H9 (cell line): ENCODE measurements around the gene YPEL5. TPM values are rescaled to one million over a fixed set of nuclear protein-coding genes. Genes with fewer than 3 reads are reported as not detected.

Experiments
- DNase-seq: peaks from one replicate; pipeline ENCODE4 v3.0.0-alpha.2; 2017
- H2AFZ ChIP-seq: one replicate; pipeline ENCODE4 v1.6.1; 2013; ENCODE audit warnings: mild to moderate bottlenecking, low read length, control low read depth, moderate library complexity
- H2AK5ac ChIP-seq: 2 replicates; pipeline ENCODE4 v1.6.1; 2013; ENCODE audit warnings: low read length, control low read depth, mixed read lengths; ENCODE audit not compliant: insufficient read length
- H2BK120ac ChIP-seq: one replicate; pipeline ENCODE4 v1.6.1; 2013; ENCODE audit warnings: low read depth, mild to moderate bottlenecking, low read length, control low read depth, inconsistent platforms; ENCODE audit not compliant: poor library complexity, severe bottlenecking
- H2BK12ac ChIP-seq: 2 replicates; pipeline ENCODE4 v1.6.1; 2013; ENCODE audit warnings: low read length, control low read depth, mixed read lengths, low read depth; ENCODE audit not compliant: insufficient read length
- H2BK15ac ChIP-seq: 2 replicates; pipeline ENCODE4 v1.6.1; 2013; ENCODE audit warnings: low read depth, low read length, control low read depth
- H2BK20ac ChIP-seq: one replicate; pipeline ENCODE4 v1.6.1; 2013; ENCODE audit warnings: low read depth, mild to moderate bottlenecking, low read length, control low read depth, inconsistent platforms; ENCODE audit not compliant: poor library complexity, severe bottlenecking
- H2BK5ac ChIP-seq: 2 replicates; pipeline ENCODE4 v1.6.1; 2013; ENCODE audit warnings: low read length, control low read depth, mixed read lengths; ENCODE audit not compliant: insufficient read length
- H3K14ac ChIP-seq: 2 replicates; pipeline ENCODE4 v1.6.1; 2013; ENCODE audit warnings: low read length, control low read depth; ENCODE audit not compliant: insufficient read depth
- H3K18ac ChIP-seq: 2 replicates; pipeline ENCODE4 v1.6.1; 2013; ENCODE audit warnings: low read depth, mild to moderate bottlenecking, mixed read lengths, low read length, control low read depth; ENCODE audit not compliant: insufficient read length
- H3K23ac ChIP-seq: 2 replicates; pipeline ENCODE4 v1.6.1; 2013; ENCODE audit warnings: low read length, control low read depth, mixed read lengths, low read depth; ENCODE audit not compliant: insufficient read length
- H3K23me2 ChIP-seq: 2 replicates; pipeline ENCODE4 v1.6.1; 2013; ENCODE audit warnings: low read depth, mild to moderate bottlenecking, mixed read lengths, low read length, control low read depth; ENCODE audit not compliant: insufficient read length, poor library complexity, severe bottlenecking
- H3K27ac ChIP-seq: 2 replicates; pipeline ENCODE4 v1.5.1; 2013; ENCODE audit warnings: low read length, control low read depth, mixed read lengths, low read depth; ENCODE audit not compliant: insufficient read length
- H3K27me3 ChIP-seq: 2 replicates; pipeline ENCODE4 v1.6.1; 2013; ENCODE audit warnings: low read length, control low read depth, inconsistent platforms; ENCODE audit not compliant: insufficient read depth
- H3K4ac ChIP-seq: 2 replicates; pipeline ENCODE4 v1.6.1; 2013; ENCODE audit warnings: low read depth, mild to moderate bottlenecking, control low read depth, inconsistent platforms, low read length, moderate library complexity
- H3K4me1 ChIP-seq: 2 replicates; pipeline ENCODE4 v1.6.1; 2013; ENCODE audit warnings: low read length, control low read depth, inconsistent platforms; ENCODE audit not compliant: insufficient read depth
- H3K4me2 ChIP-seq: 2 replicates; pipeline ENCODE4 v1.6.1; 2013; ENCODE audit warnings: low read length, control low read depth, mixed read lengths; ENCODE audit not compliant: insufficient read length, insufficient read depth
- H3K56ac ChIP-seq: 2 replicates; pipeline ENCODE4 v1.6.1; 2013; ENCODE audit warnings: low read depth, mild to moderate bottlenecking, mixed read lengths, low read length, control low read depth; ENCODE audit not compliant: insufficient read length
- H3K79me1 ChIP-seq: 2 replicates; pipeline ENCODE4 v1.6.1; 2013; ENCODE audit warnings: low read depth, mild to moderate bottlenecking, moderate library complexity, low read length, control low read depth, inconsistent platforms; ENCODE audit not compliant: insufficient read depth, poor library complexity, severe bottlenecking
- H3K79me2 ChIP-seq: 2 replicates; pipeline ENCODE4 v1.6.1; 2013; ENCODE audit warnings: low read length, control low read depth, inconsistent platforms; ENCODE audit not compliant: insufficient read depth
- H3K9ac ChIP-seq: 2 replicates; pipeline ENCODE4 v1.6.1; 2013; ENCODE audit warnings: low read length, control low read depth, mixed read lengths; ENCODE audit not compliant: insufficient read length; ENCODE audit errors: extremely low read depth
- H3K9me3 ChIP-seq: one replicate; pipeline ENCODE4 v1.6.1; 2013; ENCODE audit warnings: low read depth, low read length, inconsistent platforms; ENCODE audit not compliant: control insufficient read depth
- H3T11ph ChIP-seq: one replicate; pipeline ENCODE4 v1.6.1; 2013; ENCODE audit warnings: mild to moderate bottlenecking, low read length, control low read depth, inconsistent platforms
- H4K20me1 ChIP-seq: one replicate; pipeline ENCODE4 v1.6.1; 2013; ENCODE audit not compliant: control insufficient read depth, insufficient read length, insufficient read depth
- H4K5ac ChIP-seq: 2 replicates; pipeline ENCODE4 v1.6.1; 2013; ENCODE audit warnings: low read depth, mild to moderate bottlenecking, mixed read lengths, low read length, control low read depth; ENCODE audit not compliant: insufficient read length
- H4K8ac ChIP-seq: replicated peaks from 2 replicates; pipeline ENCODE4 v1.6.1; 2013; ENCODE audit warnings: low read length, control low read depth, mixed read lengths, low read depth; ENCODE audit not compliant: insufficient read length
- H4K91ac ChIP-seq: 2 replicates; pipeline ENCODE4 v1.6.1; 2013; ENCODE audit warnings: low read depth, mild to moderate bottlenecking, moderate library complexity, mixed read lengths, low read length, control low read depth; ENCODE audit not compliant: insufficient read length
- H3K27ac Mint-ChIP-seq, 3 experiments: 2 replicates in 2 of 3; 3 replicates in 1 of 3; pipeline ENCODE4 v1.8.0; 2020 to 2021; ENCODE audit warnings: mixed read lengths in 3 of 3, mild to moderate bottlenecking in 1 of 3, moderate library complexity in 1 of 3
- H3K27me3 Mint-ChIP-seq: 2 replicates; pipeline ENCODE4 v1.8.0; 2021; ENCODE audit warnings: low read depth, mild to moderate bottlenecking, moderate library complexity, mixed read lengths
- H3K36me3 Mint-ChIP-seq, 3 experiments: 2 replicates in 2 of 3; 3 replicates in 1 of 3; pipeline ENCODE4 v1.8.0; 2020 to 2021; ENCODE audit warnings: low read depth in 3 of 3, mixed read lengths in 3 of 3; ENCODE audit not compliant: insufficient read depth in 1 of 3
- H3K4me1 Mint-ChIP-seq, 2 experiments: 2 replicates each; pipeline ENCODE4 v1.8.0; 2020; ENCODE audit warnings: mixed read lengths in 2 of 2
- H3K4me3 Mint-ChIP-seq, 2 experiments: 2 replicates in 1 of 2; 3 replicates in 1 of 2; pipeline ENCODE4 v1.8.0; 2020 to 2021; ENCODE audit warnings: mild to moderate bottlenecking in 2 of 2, mixed read lengths in 2 of 2, moderate library complexity in 1 of 2
- H3K9me3 Mint-ChIP-seq, 2 experiments: 2 replicates in 1 of 2; 3 replicates in 1 of 2; pipeline ENCODE4 v1.8.0; 2020; ENCODE audit warnings: mild to moderate bottlenecking in 2 of 2, mixed read lengths in 2 of 2, moderate library complexity in 1 of 2
- CTCF ChIP-seq: fragments of 200-600 bp; sonication (generic); conservative IDR thresholded peaks from 3 replicates; pipeline ENCODE4 v1.8.0; 2021; ENCODE audit warnings: antibody characterized with exemption, mild to moderate bottlenecking
- WGBS: extraction: QIAGEN DNeasy Blood & Tissue Kit; methylation state at CpG from one replicate; pipeline ENCODE4 v1.1.7; 2013; ENCODE audit warnings: missing lambda C conversion rate, low lambda C conversion rate, mixed read lengths; ENCODE audit not compliant: insufficient read length; ENCODE audit errors: extremely low coverage; 5-methylcytosine and 5-hydroxymethylcytosine counted together
- total RNA-seq: library from RNA; stranded (reverse); gene quantifications from 2 replicates; pipeline ENCODE4 v1.2.1, GENCODE V29; 2021

YPEL5 gene
- total RNA-seq, 1 experiment from 2014 or later: 28.5 TPM

- no peak overlapping the region for H3K9ac ChIP-seq
- no peaks in the 10 kb centered on the region for H3K27me3 ChIP-seq
- peaks cover 23 to 24% of the 10 kb centered on the region in 2 experiments for H3K4me1 Mint-ChIP-seq
- peak overlapping the region; percentile 69 for H3K18ac ChIP-seq
- no peak overlapping the region for H3K23ac ChIP-seq
- H3K9me3 ChIP-seq: no peaks in the 10 kb centered on the region
- no CpG with 5 or more reads among the region's 13 CpGs for WGBS
- peak overlapping the region in 2 of 3 experiments; percentile 30 to 69; a peak in 2 of 7 replicates for H3K27ac Mint-ChIP-seq
- DNase-seq: no peak
- peaks cover 5 to 6% of the 10 kb centered on the region in 2 experiments; a peak in 3 of 5 replicates for H3K9me3 Mint-ChIP-seq
- H2BK20ac ChIP-seq: no peak overlapping the region
- TF ChIP-seq CTCF: no peak
- H3K4me2 ChIP-seq: no peak overlapping the region
- peaks cover 0 to 11% (median 4%) of the 10 kb centered on the region in 3 experiments; a peak in 3 of 7 replicates for H3K36me3 Mint-ChIP-seq
- H4K20me1 ChIP-seq: no peaks in the 10 kb centered on the region
- no peak overlapping the region for H3K27ac ChIP-seq
- no peaks in the 10 kb centered on the region for H3K79me1 ChIP-seq
- no peak overlapping the region for H2AK5ac ChIP-seq
- no peak overlapping the region for H2BK12ac ChIP-seq
- H4K91ac ChIP-seq: no peak overlapping the region
- no peak overlapping the region for H3T11ph ChIP-seq
- H3K27me3 Mint-ChIP-seq: no peaks in the 10 kb centered on the region; the same call in 1 of the 2 replicates
- no peak overlapping the region for H2BK120ac ChIP-seq
- H3K56ac ChIP-seq: no peak overlapping the region
- no peak overlapping the region for H4K8ac ChIP-seq
- H3K4me3 Mint-ChIP-seq: no peak overlapping the region
- H3K4me1 ChIP-seq: no peaks in the 10 kb centered on the region; the same call in 1 of the 2 replicates
- H2BK15ac ChIP-seq: no peak overlapping the region
- no peaks in the 10 kb centered on the region for H3K23me2 ChIP-seq
- no peak overlapping the region for H4K5ac ChIP-seq
- peak overlapping the region; percentile 72; the same call in 1 of the 2 replicates for H3K14ac ChIP-seq
- no peak overlapping the region for H3K4ac ChIP-seq
- no peak overlapping the region for H2AFZ ChIP-seq
- no peaks in the 10 kb centered on the region for H3K79me2 ChIP-seq
- no peak overlapping the region for H2BK5ac ChIP-seq
Observed at GRCh38 chr2:30193104-30193681, 46.4 kb downstream of the YPEL5 start.
